DMS 273 (cell line): Measurements from ENCODE around the gene TBATA.

Experiments used
- DNase-seq: peaks from one replicate; lab custom pipeline; 2025; ENCODE audit not compliant: unreplicated experiment; lab: John Stamatoyannopoulos, UW

Gene TBATA

GRCh38 chr10:70763567-70763966 is 21.6 kb downstream of the TBATA start:
- DNase-seq: peak; percentile 16

GRCh38 chr10:70762441-70763175 is 22.6 kb downstream of the TBATA start:
- no peak for DNase-seq

- no peak for DNase-seq
Measured at GRCh38 chr10:70761727-70762350, 23.3 kb downstream of the TBATA start.

GRCh38 chr10:70761031-70761601 is 24.1 kb downstream of the TBATA start:
- no peak for DNase-seq

GRCh38 chr10:70760271-70760787 is 24.8 kb downstream of the TBATA start:
- DNase-seq: no peak

GRCh38 chr10:70759781-70760180 is 25.4 kb downstream of the TBATA start:
- no peak for DNase-seq

DNA sequence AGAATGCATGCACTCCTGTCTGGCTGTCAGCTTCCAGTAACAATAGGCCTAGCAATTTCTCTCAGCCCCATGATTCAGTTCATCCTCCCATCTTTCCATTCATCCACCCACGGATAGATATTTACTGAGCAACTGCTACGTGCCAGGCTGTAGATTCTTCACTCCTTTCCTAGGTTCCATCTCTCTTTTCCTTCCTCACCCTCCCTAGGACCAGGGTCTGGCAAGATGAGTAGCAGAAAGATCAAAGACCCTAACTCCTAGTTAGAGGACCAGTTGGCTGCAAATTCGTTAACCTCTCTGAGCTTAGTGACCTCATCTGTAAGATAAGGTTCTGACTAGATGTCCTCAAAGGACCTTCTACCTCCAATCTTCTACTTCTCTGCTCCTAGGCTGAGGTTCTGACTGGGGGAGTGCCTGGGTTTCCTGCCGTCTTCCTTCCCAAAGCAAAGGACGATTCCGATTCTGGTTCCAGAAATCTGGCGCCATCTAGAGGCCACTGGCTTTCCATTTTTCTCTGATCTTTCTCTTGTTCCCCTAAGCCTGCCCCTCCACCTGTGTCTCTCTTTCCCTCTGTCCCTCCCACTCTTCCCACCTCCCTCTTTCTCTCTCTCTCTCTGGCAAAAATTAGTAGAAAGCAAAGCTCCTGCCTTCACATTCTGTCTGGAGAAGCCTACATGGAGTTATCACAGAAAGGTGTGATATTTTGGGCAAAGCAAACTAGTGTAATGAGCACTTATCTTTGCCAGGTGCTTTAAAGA is 26.2 kb downstream of the TBATA start:
- DNase-seq: peak; percentile 84

DNA sequence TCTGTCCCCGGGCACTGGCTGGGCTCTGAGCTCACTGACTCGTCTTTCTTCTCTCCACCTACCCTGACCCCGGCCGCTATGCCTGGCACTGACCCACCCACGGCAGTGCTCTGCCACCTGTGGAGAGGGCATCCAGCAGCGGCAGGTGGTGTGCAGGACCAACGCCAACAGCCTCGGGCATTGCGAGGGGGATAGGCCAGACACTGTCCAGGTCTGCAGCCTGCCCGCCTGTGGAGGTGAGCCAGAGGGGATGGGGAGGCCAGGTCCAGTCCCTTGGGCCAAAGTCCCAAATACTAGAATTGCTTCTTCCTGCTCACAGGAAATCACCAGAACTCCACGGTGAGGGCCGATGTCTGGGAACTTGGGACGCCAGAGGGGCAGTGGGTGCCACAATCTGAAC is 27.3 kb downstream of the TBATA start:
- DNase-seq: no peak

DNA sequence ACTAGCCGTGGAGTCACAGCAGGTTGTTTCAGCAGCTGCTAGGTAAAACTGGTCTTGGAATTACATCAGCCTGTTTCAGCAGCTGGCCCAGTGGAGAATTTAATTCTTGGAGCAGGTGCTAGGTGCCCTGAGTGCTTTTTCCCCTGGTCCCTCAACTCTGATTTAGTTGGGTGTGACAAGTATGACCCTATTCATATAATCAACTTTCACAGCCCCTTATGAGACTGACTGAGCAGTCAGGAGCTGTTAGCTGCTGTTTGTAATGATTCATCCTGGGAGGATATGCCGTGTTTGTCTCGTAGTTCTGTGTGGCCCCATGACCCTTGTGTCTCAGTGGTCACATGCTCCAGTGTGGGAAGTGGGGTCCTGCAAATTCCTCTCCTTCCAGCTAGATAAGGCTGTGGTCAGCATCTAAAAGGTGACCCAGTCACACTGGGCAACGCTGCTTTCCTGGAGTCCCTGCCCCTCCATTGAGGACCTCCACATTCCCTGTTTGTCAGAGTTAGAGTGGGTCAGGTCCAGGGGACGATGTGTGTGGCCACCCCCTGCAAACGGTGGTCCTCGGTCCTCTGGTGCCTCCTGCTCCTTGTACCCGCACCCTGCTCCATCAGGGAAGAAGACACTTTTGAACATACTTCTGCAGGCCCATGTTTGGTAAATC is 28.3 kb downstream of the TBATA start:
- DNase-seq: peak; percentile 67

- DNase-seq: no peak
Measured at GRCh38 chr10:70753841-70754621, 31.1 kb downstream of the TBATA start.

DNA sequence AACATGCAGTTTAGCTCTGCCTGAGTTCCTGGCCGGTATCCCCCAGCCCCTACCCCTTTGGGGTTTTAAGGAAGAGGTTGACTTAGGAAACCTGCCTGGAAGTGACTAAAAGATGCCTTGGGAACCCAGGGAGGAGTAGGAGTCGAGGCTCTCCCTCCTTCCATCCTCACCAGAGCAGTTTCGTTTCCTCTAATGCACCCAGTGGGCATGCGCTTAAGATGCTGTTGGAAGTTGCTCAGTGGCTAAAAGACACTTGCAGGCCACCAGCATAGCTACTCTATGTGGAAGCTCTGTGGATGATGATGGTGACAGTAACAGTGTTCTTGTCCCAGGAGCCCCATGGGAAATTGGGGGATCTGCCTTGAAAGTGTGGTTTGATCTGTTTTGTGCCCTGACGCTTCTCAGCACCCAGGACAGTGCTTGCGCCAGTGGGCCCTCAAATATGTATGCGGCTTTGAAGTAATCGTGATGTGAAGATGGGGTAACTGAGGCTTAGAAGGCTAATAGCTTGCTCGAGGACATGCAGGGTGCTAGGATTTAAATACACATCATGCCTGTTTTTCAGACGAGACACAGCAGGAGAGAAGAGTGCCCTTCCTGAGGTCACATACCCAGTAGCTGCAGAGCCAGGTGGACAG is 32.0 kb downstream of the TBATA start:
- DNase-seq: no peak

- DNase-seq: no peak
Measured at GRCh38 chr10:70752571-70752970, 32.6 kb downstream of the TBATA start.

GRCh38 chr10:70751991-70752390 is 33.2 kb downstream of the TBATA start:
- no peak for DNase-seq

DNA sequence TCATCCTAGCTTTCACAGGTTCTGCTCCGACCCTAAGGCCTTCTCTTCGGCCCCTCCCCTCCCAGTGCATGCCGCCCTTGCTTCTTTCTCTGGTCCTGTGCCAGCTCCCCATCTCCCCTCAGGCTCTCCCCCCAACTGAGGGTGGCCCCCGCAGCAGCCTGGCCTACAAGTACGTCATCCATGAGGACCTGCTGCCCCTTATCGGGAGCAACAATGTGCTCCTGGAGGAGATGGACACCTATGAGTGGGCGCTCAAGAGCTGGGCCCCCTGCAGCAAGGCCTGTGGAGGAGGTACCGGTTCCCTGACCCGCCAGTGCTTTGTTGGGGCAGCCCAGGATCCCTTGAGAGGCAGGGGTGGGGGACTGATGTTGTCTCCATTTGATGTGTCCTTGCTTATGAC is 33.8 kb downstream of the TBATA start:
- DNase-seq: no peak

- no peak for DNase-seq
Measured at GRCh38 chr10:70750156-70750703, 34.9 kb downstream of the TBATA start.

DNA sequence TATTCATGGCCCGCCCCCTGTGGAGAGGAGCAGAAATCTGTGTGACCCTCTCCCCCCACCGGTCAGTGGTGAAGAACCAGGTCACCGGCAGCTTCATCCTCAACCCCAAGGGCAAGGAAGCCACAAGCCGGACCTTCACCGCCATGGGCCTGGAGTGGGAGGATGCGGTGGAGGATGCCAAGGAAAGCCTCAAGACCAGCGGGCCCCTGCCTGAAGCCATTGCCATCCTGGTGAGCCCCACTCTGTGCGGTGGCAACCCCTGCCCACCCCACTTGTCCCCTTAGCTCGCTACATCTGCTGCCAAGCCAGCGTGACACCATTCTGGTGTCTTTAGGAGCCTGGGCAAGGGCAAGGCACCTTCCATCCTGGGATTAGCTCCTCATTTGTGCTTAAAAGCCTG is 35.4 kb downstream of the TBATA start:
- DNase-seq: no peak

- no peak for DNase-seq
Measured at GRCh38 chr10:70748801-70749573, 36.2 kb downstream of the TBATA start.

DNA sequence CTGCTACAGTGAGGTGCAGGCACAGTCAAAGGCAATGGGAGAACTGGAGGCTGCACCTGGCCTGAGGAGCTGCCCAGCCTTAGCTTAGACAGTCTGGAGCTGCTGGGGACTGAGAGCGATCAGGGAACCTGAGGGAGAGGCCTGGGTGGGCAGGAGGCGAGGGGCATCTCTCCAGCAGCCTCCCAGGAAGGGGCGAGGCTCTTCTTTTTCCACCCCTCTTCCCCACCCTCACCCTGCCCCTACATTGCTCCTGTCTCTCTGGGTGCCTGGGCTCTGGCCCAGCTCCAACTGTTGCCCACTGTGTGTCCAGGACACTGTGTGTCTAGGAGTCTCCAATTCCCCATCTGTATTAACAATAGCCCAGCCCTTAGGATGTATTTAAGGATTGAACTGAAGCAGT is 36.9 kb downstream of the TBATA start:
- no peak for DNase-seq
